ENCODE data around the gene POC1B.

The POC1B gene

DNA sequence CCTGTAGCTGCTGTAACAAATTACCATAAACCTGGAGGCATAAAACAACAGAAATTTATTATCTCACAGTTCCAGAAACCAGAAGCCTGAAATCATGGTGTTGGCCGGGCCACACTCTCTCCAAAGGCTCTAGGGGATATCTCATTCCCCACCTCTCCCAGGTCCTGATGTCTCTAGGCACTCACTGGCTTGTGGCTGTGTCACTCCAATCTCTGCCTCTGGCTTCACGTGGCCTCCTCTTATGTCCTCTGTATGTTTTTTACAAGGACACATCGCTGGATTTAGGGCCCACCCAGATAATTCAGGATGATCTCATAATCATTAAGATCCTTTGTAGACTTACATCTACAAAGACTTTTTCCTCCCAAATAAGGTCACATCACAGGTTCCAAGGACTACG, 9.2 kb downstream of the POC1B start:
- WGBS, result 71% methylated on average over 4 of the region's 4 CpGs
- no peaks in the 10 kb centered on the region for H3K9me3 ChIP-seq (ENCODE audit: insufficient read depth, low read depth, low read length)

DNA sequence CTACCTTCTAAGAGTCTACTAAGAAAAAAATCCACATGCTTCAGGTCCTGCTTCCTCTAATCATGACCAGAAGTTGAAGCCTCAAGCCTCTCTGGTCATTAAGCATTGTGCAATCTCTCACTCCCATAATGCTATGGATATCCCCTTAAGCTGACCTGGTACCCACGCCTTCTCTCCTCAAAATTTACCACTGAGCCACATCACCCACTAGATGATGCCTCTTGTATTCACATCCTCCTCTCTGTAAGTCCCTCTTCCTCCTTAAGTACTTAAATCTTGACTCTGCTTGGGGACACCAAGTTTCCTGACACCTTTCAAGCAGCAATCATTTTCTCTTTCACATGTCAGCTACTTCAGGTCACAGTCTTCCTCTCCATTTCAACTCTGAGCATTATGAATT, 11.1 kb downstream of the POC1B start:
- no peak overlapping the region for H3K4me3 ChIP-seq (ENCODE audit: low read length)
- H3K36me3 ChIP-seq (ENCODE audit: insufficient read depth, low read length), result no peaks in the 10 kb centered on the region
- H3K9me3 ChIP-seq (ENCODE audit: insufficient read depth, low read depth, low read length), result no peaks in the 10 kb centered on the region
- H3K9ac ChIP-seq (ENCODE audit: low read depth, low read length), result no peak overlapping the region
- peaks cover 16% of the 10 kb centered on the region; the same call in 1 of the 2 replicates for H3K4me1 ChIP-seq (ENCODE audit: insufficient read depth, low read length)
- H3K27ac ChIP-seq (ENCODE audit: low read depth, low read length), result no peak overlapping the region
- WGBS, result 94% methylated on average over 1 of the region's 1 CpG
- no peaks in the 10 kb centered on the region for H3K27me3 ChIP-seq (ENCODE audit: insufficient read depth, low read length)

More for the DNA sequence above, 9.2 kb downstream of the POC1B start:
- Histone ChIP-seq H3K9ac (ENCODE audit: low read depth, low read length) (no peak overlapping the region), H3K36me3 (ENCODE audit: insufficient read depth, low read length) (no peaks in the 10 kb centered on the region), H3K4me1 (ENCODE audit: insufficient read depth, low read length) (peaks cover 16% of the 10 kb centered on the region; the same call in 1 of the 2 replicates), H3K27ac (ENCODE audit: low read depth, low read length) (no peak overlapping the region), H3K27me3 (ENCODE audit: insufficient read depth, low read length) (no peaks in the 10 kb centered on the region), H3K4me3 (ENCODE audit: low read length) (no peak overlapping the region)

- Histone ChIP-seq H3K27me3 (ENCODE audit: insufficient read depth, low read length) (no peaks in the 10 kb centered on the region), H3K4me1 (ENCODE audit: insufficient read depth, low read length) (peaks cover 16% of the 10 kb centered on the region; the same call in 1 of the 2 replicates), H3K9ac (ENCODE audit: low read depth, low read length) (no peak overlapping the region), H3K27ac (ENCODE audit: low read depth, low read length) (no peak overlapping the region), H3K4me3 (ENCODE audit: low read length) (no peak overlapping the region), H3K36me3 (ENCODE audit: insufficient read depth, low read length) (no peaks in the 10 kb centered on the region), H3K9me3 (ENCODE audit: insufficient read depth, low read depth, low read length) (no peaks in the 10 kb centered on the region)
- WGBS, result 73% methylated on average over 4 of the region's 4 CpGs
These were observed 12.3 kb downstream of the POC1B start for GRCh38 chr12:89513544-89513943.

GRCh38 chr12:89507015-89507824, 18.6 kb downstream of the POC1B start:
- Histone ChIP-seq H3K9ac (ENCODE audit: low read depth, low read length) (no peak overlapping the region), H3K4me1 (ENCODE audit: insufficient read depth, low read length) (0 out of 2 replicates have a peak, but pooled peaks cover 5% of the 10 kb centered on the region), H3K9me3 (ENCODE audit: insufficient read depth, low read depth, low read length) (no peaks in the 10 kb centered on the region), H3K27ac (ENCODE audit: low read depth, low read length) (no peak overlapping the region), H3K36me3 (ENCODE audit: insufficient read depth, low read length) (no peaks in the 10 kb centered on the region), H3K27me3 (ENCODE audit: insufficient read depth, low read length) (no peaks in the 10 kb centered on the region), H3K4me3 (ENCODE audit: low read length) (no peak overlapping the region)
- 94% methylated on average over 7 of the region's 9 CpGs for WGBS

DNA sequence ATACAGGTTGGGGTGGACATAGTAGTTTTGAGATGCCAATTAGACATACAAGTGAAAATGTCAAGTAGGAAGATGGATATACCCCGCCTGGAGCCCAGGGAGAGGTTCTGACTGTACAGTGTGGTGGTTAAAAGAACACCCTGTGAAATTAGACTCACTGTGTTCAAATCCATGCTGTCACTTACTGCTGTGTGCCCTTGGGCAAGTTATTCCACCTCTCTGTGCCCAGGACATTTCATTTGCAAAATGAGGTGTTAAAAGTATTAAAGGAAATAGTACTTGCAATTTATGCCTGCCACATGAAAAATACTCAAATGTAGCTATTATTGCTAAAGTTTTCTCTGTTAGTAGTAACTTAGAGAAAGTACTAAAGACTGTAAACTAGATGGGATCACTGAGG, 19.8 kb downstream of the POC1B start:
- Histone ChIP-seq H3K27ac (ENCODE audit: low read depth, low read length) (no peak overlapping the region), H3K9me3 (ENCODE audit: insufficient read depth, low read depth, low read length) (no peaks in the 10 kb centered on the region), H3K4me1 (ENCODE audit: insufficient read depth, low read length) (0 out of 2 replicates have a peak, but pooled peaks cover 5% of the 10 kb centered on the region), H3K4me3 (ENCODE audit: low read length) (no peak overlapping the region), H3K27me3 (ENCODE audit: insufficient read depth, low read length) (no peaks in the 10 kb centered on the region), H3K36me3 (ENCODE audit: insufficient read depth, low read length) (no peaks in the 10 kb centered on the region), H3K9ac (ENCODE audit: low read depth, low read length) (no peak overlapping the region)
- WGBS, result 0% methylated on average over 1 of the region's 1 CpG

DNA sequence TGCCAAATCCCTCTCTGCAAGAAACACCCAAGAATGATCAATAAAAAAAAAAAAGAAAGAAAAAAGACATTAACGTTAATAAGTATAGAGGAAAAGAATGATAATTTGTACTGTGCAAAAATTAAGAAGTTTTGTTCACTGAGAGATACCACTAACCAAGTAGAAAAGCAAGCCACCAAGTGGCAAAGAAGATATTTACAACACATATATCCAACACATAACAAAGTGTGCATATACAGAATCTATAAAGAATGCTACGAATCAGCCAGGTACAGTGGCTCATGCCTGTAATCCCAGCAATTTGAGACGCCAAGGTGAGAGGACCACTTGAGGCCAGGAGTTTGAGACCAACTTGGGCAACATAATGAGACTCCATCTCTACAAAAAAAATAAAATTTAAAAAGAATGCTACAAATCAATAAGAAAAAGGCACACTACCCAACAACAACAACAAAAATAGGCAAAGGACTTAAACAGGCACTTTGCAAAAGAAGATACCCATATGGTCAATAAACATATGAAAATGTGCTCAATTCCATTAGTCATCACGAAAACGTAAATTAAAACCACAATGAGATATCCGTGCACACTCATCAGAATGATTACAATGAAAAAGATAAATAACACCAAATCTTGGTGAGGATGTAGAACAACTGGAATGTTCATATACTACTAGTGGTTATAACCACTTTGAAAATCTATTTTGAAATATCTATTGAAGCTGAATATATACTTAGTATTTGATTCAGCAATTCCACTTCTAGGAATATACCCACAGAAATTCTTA, 21.1 kb downstream of the POC1B start:
- H3K36me3 ChIP-seq (ENCODE audit: insufficient read depth, low read length), result no peaks in the 10 kb centered on the region
- H3K4me3 ChIP-seq (ENCODE audit: low read length), result no peak overlapping the region
- no peaks in the 10 kb centered on the region for H3K9me3 ChIP-seq (ENCODE audit: insufficient read depth, low read depth, low read length)
- 0 out of 2 replicates have a peak, but pooled peaks cover 5% of the 10 kb centered on the region for H3K4me1 ChIP-seq (ENCODE audit: insufficient read depth, low read length)
- no peak overlapping the region for H3K27ac ChIP-seq (ENCODE audit: low read depth, low read length)
- no peak overlapping the region for H3K9ac ChIP-seq (ENCODE audit: low read depth, low read length)
- WGBS, result 98% methylated on average over 6 of the region's 6 CpGs
- H3K27me3 ChIP-seq (ENCODE audit: insufficient read depth, low read length), result no peaks in the 10 kb centered on the region

- Histone ChIP-seq H3K27ac (ENCODE audit: low read depth, low read length) (no peak overlapping the region), H3K9me3 (ENCODE audit: insufficient read depth, low read depth, low read length) (no peaks in the 10 kb centered on the region), H3K4me1 (ENCODE audit: insufficient read depth, low read length) (peaks cover 4% of the 10 kb centered on the region; the same call in 1 of the 2 replicates), H3K36me3 (ENCODE audit: insufficient read depth, low read length) (no peaks in the 10 kb centered on the region), H3K27me3 (ENCODE audit: insufficient read depth, low read length) (no peaks in the 10 kb centered on the region), H3K9ac (ENCODE audit: low read depth, low read length) (no peak overlapping the region), H3K4me3 (ENCODE audit: low read length) (no peak overlapping the region)
These were observed 24.1 kb downstream of the POC1B start for GRCh38 chr12:89501793-89502192.

- no peaks in the 10 kb centered on the region for H3K9me3 ChIP-seq (ENCODE audit: insufficient read depth, low read depth, low read length)
- 95% methylated on average over 19 of the region's 19 CpGs for WGBS
- H3K4me1 ChIP-seq (ENCODE audit: insufficient read depth, low read length), result peaks cover 4% of the 10 kb centered on the region; the same call in 1 of the 2 replicates
- no peak overlapping the region for H3K4me3 ChIP-seq (ENCODE audit: low read length)
- no peaks in the 10 kb centered on the region for H3K36me3 ChIP-seq (ENCODE audit: insufficient read depth, low read length)
- H3K27me3 ChIP-seq (ENCODE audit: insufficient read depth, low read length), result no peaks in the 10 kb centered on the region
- H3K9ac ChIP-seq (ENCODE audit: low read depth, low read length), result no peak overlapping the region
- H3K27ac ChIP-seq (ENCODE audit: low read depth, low read length), result no peak overlapping the region
These were observed 26.0 kb downstream of the POC1B start for GRCh38 chr12:89499857-89500256.

GRCh38 chr12:89497467-89497866, 28.4 kb downstream of the POC1B start:
- no peak overlapping the region for H3K27ac ChIP-seq (ENCODE audit: low read depth, low read length)
- peaks cover 4% of the 10 kb centered on the region; the same call in 1 of the 2 replicates for H3K4me1 ChIP-seq (ENCODE audit: insufficient read depth, low read length)
- no peaks in the 10 kb centered on the region for H3K9me3 ChIP-seq (ENCODE audit: insufficient read depth, low read depth, low read length)
- 93% methylated on average over 4 of the region's 4 CpGs for WGBS
- H3K9ac ChIP-seq (ENCODE audit: low read depth, low read length), result no peak overlapping the region
- H3K27me3 ChIP-seq (ENCODE audit: insufficient read depth, low read length), result no peaks in the 10 kb centered on the region
- no peaks in the 10 kb centered on the region for H3K36me3 ChIP-seq (ENCODE audit: insufficient read depth, low read length)
- H3K4me3 ChIP-seq (ENCODE audit: low read length), result no peak overlapping the region

DNA sequence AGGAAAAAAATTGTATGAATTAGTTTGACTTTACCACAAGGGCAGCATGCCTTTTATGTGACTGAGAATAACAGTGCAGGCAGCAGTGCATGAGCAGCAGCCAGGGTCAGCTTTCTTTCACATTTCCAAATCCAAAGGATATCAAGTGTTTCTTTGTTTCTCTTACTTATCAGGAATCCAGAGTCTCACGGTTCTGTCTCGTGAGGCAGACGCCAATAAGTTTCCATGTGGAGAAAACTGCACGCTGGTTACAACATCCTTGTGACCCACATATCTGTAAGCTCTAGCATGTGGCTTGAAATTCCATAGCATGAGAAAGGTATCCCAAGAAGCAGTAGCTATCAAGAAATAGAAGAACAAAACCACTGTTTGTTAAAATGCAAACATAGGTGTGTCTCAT, 28.8 kb downstream of the POC1B start:
- 95% methylated on average over 4 of the region's 4 CpGs for WGBS
- no peaks in the 10 kb centered on the region for H3K36me3 ChIP-seq (ENCODE audit: insufficient read depth, low read length)
- no peak overlapping the region for H3K27ac ChIP-seq (ENCODE audit: low read depth, low read length)
- no peak overlapping the region for H3K4me3 ChIP-seq (ENCODE audit: low read length)
- H3K9me3 ChIP-seq (ENCODE audit: insufficient read depth, low read depth, low read length), result no peaks in the 10 kb centered on the region
- H3K4me1 ChIP-seq (ENCODE audit: insufficient read depth, low read length), result peaks cover 4% of the 10 kb centered on the region; the same call in 1 of the 2 replicates
- no peak overlapping the region for H3K9ac ChIP-seq (ENCODE audit: low read depth, low read length)
- no peaks in the 10 kb centered on the region for H3K27me3 ChIP-seq (ENCODE audit: insufficient read depth, low read length)

Data from HUES64 (cell line).